ENCODE measurements around the gene IFNK.

The IFNK gene

DNA sequence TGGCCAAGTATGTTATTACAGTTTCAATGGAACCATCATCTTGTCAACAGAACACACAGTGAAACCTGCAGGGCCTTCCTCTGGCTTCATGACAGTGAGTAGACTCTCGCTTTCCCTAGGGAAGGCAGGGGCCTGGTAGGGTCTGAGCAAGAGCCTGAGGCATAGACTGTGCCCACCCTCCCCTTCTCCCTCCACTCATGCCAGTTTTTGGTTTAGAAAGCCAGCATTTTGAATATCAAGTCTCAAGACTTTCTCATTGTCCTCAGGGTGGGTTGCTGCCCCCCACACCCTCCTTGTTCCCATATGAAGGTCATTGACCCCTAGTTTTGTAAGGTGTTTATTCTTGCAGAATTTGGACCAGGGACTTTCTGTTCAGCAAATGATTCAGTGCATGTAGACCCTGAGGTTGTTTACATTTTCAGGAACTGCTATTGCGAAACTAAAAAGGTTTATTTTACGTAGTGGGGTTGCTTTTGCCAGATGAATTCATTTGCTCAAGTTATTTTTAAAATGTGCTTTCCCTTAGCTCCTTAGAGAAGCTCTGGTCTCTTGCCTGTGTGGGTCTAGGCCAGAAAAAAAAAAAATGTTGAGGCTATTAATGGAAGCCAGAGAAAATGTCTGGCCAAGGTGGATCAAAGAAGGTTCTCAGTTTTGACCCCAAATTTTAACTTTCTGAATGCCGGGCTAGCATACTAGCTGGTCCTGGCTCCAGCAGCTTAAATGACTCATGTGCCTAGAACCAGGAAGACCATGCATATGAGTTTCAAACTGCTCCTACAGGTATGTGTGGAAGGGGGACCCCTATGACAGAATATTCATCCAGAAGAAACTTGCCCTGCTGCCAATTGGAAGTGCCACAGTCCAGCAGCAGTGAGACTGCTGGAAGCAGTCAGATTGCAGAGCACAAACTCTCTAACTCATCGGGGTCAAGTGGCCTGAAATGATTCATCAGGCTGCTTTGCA, 15.7 kb downstream of the IFNK start:
- DNase-seq (ENCODE audit: low spot score) = peak; percentile 62

GRCh38 chr9:27540502-27540901, 16.4 kb downstream of the IFNK start:
- DNase-seq (ENCODE audit: low spot score) = no peak

GRCh38 chr9:27541740-27542139, 17.6 kb downstream of the IFNK start:
- DNase-seq (ENCODE audit: low spot score) = no peak

DNA sequence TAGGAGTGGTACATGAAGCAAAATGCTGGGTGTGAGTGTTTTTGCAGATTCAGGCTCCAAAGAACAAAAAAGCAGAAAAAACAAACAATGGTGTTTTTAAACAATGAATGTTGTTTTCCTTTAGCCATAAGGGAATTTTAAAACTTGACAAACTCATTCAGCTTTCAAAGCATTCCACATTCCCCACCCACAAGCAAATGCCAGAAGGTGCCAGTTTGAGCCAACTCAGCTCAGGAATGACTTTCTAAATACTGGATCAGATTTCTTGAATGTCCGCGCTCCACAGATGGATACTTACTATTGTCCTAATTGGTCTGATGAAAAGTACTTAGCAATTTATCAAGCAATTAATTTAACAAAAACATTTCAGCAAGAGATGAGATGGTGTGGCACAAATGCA, 18.4 kb downstream of the IFNK start:
- DNase-seq (ENCODE audit: low spot score) = no peak

DNA sequence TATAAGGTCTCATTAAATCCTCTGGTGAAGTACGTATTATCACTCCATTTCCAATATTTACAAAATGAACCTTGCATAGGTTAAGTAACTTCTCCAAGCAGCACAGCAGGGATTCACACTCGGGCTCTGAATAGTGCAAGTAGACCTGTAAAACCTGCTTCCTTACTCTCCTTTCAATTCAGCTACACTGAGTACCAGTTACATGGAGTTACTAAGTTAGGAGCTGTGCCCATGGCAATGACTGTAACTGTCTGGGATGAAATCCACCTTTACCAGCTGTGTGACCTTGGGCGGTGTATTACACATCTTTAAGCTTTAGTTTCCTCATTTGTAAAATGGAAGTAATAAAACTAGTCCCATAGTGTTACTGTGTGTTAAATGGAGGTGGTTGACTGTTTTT, 21.4 kb downstream of the IFNK start:
- no peak for DNase-seq (ENCODE audit: low spot score)

GRCh38 chr9:27548055-27548741, 24.1 kb downstream of the IFNK start:
- peak; percentile 48 for DNase-seq (ENCODE audit: low spot score)

DNA sequence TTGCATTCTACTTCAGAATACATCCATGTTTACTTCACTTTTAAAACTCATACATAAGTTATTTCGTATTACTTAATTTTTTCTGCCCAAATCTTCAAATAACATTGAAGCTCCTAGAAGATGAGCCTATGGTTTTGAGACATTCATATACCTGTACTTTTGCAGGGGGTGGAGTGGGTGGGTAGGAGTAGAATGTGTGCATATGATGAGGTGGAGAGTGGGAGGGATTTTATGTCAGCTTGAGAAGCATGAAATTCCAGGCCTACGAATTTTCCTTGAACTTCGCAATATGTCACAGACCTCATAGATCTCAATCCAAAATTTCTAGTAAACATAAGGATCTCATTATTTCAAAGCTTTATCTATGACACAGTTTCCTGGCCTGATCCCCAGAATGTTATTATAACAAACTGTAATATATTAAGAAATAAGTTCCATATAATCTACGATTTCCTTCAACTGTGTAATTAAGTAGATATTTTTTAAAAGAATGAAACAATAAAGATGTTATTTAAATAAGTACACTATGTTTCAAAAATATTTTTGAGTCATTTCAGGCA, 25.2 kb downstream of the IFNK start:
- DNase-seq (ENCODE audit: low spot score) = no peak

GRCh38 chr9:27554712-27555111, 30.6 kb downstream of the IFNK start:
- no peak for DNase-seq (ENCODE audit: low spot score)

- DNase-seq (ENCODE audit: low spot score) = no peak
Measured at GRCh38 chr9:27556470-27556869, 32.4 kb downstream of the IFNK start.

DNA sequence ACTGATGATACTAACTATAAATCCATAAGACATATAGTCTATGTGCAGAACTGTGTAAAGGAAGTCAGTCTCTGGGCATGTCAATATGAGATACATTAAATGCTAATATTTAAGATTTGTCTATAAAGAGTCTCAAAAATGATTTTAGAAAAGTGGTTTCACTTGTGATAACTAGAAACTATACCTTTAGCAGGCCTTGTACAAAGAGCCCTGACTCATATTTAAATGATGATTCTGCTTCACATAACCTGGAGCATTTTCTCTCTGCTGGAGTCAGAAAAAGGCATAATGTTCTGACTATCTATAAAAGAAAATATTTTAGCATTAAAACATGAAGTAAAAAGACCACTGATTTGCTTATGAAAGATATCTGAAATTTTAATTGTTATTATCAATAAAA, 34.2 kb downstream of the IFNK start:
- DNase-seq (ENCODE audit: low spot score) = no peak

DNA sequence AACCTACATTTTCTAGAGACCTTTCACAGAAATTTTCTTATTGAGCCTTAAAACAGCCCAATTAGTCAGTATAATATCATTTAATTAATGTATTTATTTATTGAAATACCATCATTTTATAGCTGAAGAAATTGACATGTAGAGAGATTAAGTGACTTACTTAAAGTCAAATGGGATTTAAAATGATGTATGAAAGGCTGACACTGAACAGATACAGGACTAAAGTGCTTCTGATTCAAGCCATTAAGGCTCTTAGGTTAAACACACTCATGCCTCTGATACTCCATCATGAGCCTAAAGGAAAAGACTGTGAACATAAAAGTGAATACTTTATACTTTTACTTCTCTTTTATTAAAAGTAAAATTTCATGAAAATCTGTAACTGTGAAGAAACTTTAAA, 36.4 kb downstream of the IFNK start:
- no peak for DNase-seq (ENCODE audit: low spot score)

DNA sequence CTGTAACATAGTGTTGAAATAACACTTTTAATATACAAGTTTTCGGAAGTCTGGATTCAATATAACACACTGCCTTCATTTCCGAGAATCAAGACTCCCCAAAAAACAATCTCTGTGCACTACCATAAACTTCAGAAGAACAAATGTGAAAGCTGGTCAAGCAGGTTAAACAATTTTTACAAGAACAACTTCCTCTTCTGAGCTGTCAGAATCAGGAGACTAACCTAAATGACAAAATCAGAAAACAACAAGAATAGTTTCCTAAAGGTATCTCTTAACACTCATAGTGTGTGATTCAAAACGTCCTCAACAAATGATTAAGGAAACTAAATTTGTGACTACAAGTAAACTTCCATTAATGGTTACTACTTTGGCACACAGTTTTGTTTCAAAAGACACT, 37.6 kb downstream of the IFNK start:
- no peak for DNase-seq (ENCODE audit: low spot score)

DNA sequence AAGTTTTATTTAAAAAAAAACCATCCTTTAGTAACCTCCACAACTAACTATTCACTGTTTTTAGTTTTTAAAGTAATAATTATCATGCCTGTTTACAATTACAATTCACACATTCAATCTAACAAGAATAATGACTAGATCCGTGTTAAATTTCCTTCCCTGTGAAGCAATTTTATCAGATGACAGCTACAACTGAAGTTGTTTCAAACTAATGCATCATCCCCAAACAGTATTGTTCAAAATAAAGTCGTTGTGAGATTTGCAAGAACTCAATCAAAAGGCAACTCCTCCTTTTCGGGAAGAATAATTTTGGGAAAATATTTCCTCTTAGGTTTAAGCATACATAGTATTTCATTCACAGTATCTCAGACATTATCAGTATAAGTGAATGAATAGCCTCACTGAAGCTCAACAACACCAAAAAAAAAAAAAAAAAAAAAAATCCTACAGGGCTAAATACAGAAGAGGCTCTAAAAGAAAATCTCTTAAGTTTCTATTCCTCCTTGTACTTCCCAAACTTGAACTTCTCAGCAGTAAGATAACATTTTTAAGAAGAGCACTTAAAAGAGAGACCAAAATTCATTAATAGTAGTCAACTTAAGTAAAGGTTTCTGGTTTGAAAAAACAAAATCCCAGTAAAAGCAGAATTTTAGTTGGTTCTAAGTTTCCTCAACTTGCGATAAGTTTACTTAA, 39.8 kb downstream of the IFNK start:
- DNase-seq (ENCODE audit: low spot score) = no peak

GRCh38 chr9:27564670-27565069, 40.6 kb downstream of the IFNK start:
- DNase-seq (ENCODE audit: low spot score) = no peak

DNA sequence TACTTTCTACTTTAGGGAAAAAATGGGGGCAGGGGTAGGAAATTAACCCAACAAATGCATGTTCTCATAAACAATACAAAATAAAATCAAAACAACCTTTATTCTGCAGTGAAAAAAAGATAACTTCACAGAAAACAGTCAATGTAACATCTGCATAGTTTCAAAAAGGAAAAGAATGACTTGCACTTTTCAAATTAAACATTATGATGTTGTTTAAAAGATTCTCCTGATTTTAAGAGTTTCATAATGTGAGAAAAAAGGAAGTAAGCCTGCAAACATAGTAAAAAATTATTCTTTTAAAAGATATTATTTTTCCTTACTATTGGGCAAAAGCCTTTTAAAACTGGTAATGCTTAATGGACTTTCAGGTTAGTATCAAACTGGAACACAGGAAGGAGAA, 41.6 kb downstream of the IFNK start:
- no peak for DNase-seq (ENCODE audit: low spot score)

DNA sequence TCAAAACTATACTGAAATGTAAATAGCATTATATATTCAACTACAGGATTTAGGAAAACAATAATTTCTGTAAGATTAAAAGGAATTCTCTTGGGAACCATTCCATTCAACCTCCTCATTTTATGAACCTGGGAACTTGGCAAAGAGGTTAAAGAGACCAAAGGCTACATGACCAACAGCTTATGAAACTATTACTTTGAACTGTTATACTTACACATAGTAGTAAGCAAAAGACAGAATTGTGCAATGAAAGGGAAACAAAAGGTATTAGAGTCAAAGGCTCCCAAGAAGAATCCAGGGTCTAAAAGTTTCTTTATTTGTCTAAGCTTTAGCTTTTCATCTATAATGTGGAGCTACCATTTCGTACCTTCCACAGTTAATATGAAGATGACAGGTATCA, 42.0 kb downstream of the IFNK start:
- DNase-seq (ENCODE audit: low spot score) = no peak

- DNase-seq (ENCODE audit: low spot score) = no peak
Measured at GRCh38 chr9:27569406-27569805, 45.3 kb downstream of the IFNK start.

DNA sequence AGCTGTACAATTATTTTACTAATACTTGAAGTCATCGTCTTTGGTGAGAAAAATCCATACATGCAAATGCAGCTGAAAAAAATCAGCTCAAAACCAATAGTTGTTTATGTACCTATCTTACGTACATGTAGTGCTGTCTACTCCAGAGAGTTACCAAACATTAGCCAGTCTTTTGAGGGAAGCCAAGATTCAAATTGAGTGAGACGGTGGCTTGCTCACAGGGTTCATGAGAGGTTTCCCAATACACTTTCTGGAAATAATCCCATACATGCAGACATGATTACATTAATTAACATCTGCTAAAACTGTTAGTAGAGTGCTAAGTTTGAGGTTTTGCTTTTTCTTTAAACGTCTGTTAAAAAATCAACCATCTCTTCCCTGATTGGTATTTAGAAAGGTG, 46.9 kb downstream of the IFNK start:
- DNase-seq (ENCODE audit: low spot score) = no peak

GRCh38 chr9:27572061-27572460, 48.0 kb downstream of the IFNK start:
- peak; percentile 9 for DNase-seq (ENCODE audit: low spot score)

GRCh38 chr9:27572566-27572917, 48.5 kb downstream of the IFNK start:
- peak; percentile 76 for DNase-seq (ENCODE audit: low spot score)

DNA sequence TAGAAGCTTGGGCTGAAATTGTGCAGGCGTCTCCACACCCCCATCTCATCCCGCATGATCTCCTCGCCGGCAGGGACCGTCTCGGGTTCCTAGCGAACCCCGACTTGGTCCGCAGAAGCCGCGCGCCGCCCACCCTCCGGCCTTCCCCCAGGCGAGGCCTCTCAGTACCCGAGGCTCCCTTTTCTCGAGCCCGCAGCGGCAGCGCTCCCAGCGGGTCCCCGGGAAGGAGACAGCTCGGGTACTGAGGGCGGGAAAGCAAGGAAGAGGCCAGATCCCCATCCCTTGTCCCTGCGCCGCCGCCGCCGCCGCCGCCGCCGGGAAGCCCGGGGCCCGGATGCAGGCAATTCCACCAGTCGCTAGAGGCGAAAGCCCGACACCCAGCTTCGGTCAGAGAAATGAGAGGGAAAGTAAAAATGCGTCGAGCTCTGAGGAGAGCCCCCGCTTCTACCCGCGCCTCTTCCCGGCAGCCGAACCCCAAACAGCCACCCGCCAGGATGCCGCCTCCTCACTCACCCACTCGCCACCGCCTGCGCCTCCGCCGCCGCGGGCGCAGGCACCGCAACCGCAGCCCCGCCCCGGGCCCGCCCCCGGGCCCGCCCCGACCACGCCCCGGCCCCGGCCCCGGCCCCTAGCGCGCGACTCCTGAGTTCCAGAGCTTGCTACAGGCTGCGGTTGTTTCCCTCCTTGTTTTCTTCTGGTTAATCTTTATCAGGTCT, 49.0 kb downstream of the IFNK start, which contains the start of gene C9orf72:
Gene C9orf72 (minus strand): TSS at position 564 of the 716 bp plus-strand sequence. CDS start 6,361 bp downstream, outside the sequence.
- no peak for DNase-seq (ENCODE audit: low spot score)

Measured in kidney tubule cell (primary cell).